Measurements from ENCODE around the gene PTGER4.

DNA sequence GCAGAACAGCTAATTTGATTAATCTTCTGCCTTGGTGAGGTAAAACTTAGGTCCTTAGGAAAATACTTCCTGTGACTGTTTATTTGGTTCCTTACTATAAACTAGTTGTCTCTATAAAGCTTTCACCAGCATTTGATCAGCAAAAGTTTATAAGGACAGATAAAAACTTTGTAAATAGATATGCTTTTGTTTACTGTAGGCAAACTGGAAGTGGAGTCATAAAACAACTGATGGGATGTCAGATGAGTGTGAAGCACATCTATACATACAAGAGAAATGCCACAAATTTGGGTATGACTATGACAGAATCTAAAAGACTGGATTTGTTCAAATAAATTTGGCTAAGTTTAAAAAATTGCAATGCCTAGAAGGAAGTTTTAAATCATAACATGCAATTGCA, 5.5 kb downstream of the PTGER4 start:
- TF ChIP-seq CTCF (IDR thresholded peaks at IDR 0.05) (no peak), POLR2A (IDR thresholded peaks at IDR 0.05) (no peak)
